Natural killer cell treated with Interleukin-12 subunit alpha and Interleukin-12 subunit beta and Interleukin-15 and Interleukin-18, amount 100 ng/mL, for 72 hours (primary cell): ENCODE measurements around the gene NDFIP2. TPM values are rescaled to one million over a fixed set of nuclear protein-coding genes. Genes with fewer than 3 reads are reported as not detected.
"Not testable (repeated sequence)": the region's sequence is repeated elsewhere in the genome, so short reads cannot be mapped to it uniquely, and the experiment has no call there.

Source experiments
- ATAC-seq, 2 donors: fragments of 150-1000 bp; cut with Tn5 transposase in 1 of 2; sonication (Bioruptor Pico), chemical (Tn5 transposase) in 1 of 2; 2 replicates each; pipeline ENCODE4 v1.10.0; 2021
- DNase-seq: peaks from one replicate; pipeline ENCODE4 v3.0.0; 2022; ENCODE audit warnings: low spot score
- H3K27ac Mint-ChIP-seq, 2 donors: 1 replicate in 1 of 2; 2 replicates in 1 of 2; pipeline ENCODE4 v1.8.0; 2022; ENCODE audit warnings: mixed read lengths in 2 of 2, mild to moderate bottlenecking in 1 of 2, moderate library complexity in 1 of 2
- H3K27me3 Mint-ChIP-seq, 2 donors: 1 replicate in 1 of 2; 2 replicates in 1 of 2; pipeline ENCODE4 v1.8.0; 2022; ENCODE audit warnings: mixed read lengths in 2 of 2
- H3K36me3 Mint-ChIP-seq: one replicate; pipeline ENCODE4 v1.8.0; 2022; ENCODE audit warnings: mixed read lengths
- H3K4me1 Mint-ChIP-seq, 2 donors: 1 replicate in 1 of 2; 2 replicates in 1 of 2; pipeline ENCODE4 v1.8.0; 2022; ENCODE audit warnings: low read depth in 2 of 2, mixed read lengths in 2 of 2, mild to moderate bottlenecking in 1 of 2
- H3K4me3 Mint-ChIP-seq: one replicate; pipeline ENCODE4 v1.8.0; 2022; ENCODE audit warnings: mixed read lengths
- H3K9me3 Mint-ChIP-seq: 2 replicates; pipeline ENCODE4 v1.8.0; 2022; ENCODE audit warnings: mixed read lengths
- total RNA-seq, 2 donors: library from RNA; stranded (reverse); gene quantifications; one replicate each; pipeline ENCODE4 v1.2.3, GENCODE V29; 2022

NDFIP2 gene
- total RNA-seq, 2 donors from 2014 or later, result 54.1 to 110 TPM

DNA sequence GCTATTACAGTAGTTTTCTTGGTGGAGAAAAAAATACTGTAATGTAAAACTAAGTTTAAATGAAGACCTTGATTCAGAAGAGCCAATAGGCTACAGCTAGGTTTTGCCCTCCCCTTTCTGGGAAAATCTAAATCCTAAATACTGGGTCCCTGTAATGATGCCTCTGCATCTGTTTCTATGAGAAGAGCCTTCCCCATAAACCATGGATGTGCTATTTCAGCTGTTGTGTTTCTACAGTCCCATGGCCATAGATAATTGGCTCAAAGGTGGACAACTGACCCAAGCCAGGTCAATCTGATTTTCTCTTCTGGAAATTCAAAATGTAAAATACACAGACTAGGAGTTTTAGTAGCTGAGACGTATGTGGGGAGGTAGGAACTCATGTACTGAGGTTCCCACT is 101.9 kb downstream of the NDFIP2 start:
- ATAC-seq (no peak), DNase-seq (no peak)
- Mint-ChIP-seq H3K27ac (no peak overlapping the region), H3K9me3 (no peaks in the 10 kb centered on the region), H3K36me3 (peaks cover 1% of the 10 kb centered on the region), H3K4me3 (no peak overlapping the region), H3K27me3 (no peaks in the 10 kb centered on the region), H3K4me1 (no peaks in the 10 kb centered on the region)

DNA sequence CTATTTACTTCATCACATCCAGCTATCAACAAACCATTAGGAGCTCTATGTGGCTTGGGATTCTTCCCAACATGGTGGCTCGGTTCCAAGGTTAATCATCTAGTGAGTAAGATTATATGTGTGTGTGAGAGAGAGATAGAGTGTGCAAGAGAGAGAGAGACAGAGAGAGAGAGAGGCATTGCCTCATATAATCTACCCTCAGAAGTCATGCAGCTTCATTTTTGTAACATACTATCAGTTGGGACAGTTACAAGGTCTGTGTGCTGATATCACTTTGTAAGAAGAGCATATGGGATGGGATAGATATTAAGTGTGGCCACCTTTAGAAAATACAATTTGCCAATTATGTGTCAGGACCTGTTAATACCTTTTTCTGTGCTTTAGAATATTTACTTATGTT is 104.1 kb downstream of the NDFIP2 start:
- Mint-ChIP-seq H3K4me1 (no peaks in the 10 kb centered on the region), H3K4me3 (no peak overlapping the region), H3K27me3 (no peaks in the 10 kb centered on the region), H3K36me3 (no peaks in the 10 kb centered on the region), H3K27ac (no peak overlapping the region), H3K9me3 (peaks cover 4% of the 10 kb centered on the region)
- no peak for ATAC-seq
- DNase-seq, result no peak

DNA sequence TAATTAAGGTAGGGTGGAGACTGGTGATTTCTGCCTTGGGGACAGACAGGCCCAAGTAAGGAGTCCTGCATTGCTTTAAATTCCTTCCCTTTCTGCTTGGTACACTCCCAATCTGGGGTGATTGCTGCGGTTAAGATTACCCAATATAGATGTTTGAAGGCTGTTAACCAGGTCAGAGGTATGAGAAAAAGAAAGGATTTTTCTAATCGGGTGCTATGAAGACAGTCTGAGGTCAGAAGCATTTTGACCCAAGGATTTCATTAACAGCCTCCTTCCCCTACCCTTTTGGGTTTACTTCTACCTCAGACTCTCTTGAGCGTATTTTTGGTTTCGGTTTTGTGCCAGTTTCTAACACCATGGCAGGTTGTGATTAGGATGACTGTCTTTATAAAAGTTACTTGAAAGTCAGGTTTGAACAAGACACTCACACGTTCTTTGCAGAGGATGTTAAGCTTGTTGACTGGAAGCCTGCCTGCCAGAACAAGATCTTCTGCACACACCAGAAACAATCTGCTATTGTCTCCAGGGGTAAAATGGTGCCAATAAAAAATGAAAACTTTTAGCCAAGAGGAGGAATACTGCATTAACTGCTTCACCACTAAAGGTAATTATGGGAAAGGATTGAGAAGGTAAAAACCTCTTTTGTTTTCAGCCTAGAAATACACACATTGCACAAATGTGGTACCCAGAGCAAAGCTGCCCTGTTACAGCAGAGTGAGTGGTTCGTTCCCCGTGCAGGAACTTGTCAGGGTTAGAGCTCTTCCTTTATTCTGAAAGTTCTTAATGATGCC is 108.8 kb downstream of the NDFIP2 start:
- H3K4me3 Mint-ChIP-seq, result no peak overlapping the region
- no peak overlapping the region for H3K27ac Mint-ChIP-seq
- peaks cover 4% of the 10 kb centered on the region for H3K9me3 Mint-ChIP-seq
- no peaks in the 10 kb centered on the region for H3K27me3 Mint-ChIP-seq
- no peaks in the 10 kb centered on the region for H3K4me1 Mint-ChIP-seq
- H3K36me3 Mint-ChIP-seq, result no peaks in the 10 kb centered on the region
- ATAC-seq, result no peak
- no peak for DNase-seq

DNA sequence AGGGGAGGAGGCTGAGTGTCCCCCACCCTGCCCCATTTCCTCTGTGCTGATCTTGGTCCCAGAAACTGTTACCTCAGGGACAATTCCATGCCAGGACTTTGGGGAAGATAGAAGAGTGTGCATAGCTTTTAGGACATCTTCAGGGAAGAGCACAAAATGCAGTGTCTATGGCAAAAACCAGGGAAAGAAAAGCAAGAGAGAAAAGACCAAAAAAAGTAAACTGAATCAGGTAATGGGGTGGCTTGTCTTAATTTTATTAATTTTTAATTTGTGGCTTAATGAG is 109.4 kb downstream of the NDFIP2 start:
- no peak overlapping the region for H3K27ac Mint-ChIP-seq
- no peak for DNase-seq
- H3K9me3 Mint-ChIP-seq, result peaks cover 4% of the 10 kb centered on the region
- no peak overlapping the region for H3K4me3 Mint-ChIP-seq
- no peaks in the 10 kb centered on the region for H3K27me3 Mint-ChIP-seq
- H3K4me1 Mint-ChIP-seq, result no peaks in the 10 kb centered on the region
- H3K36me3 Mint-ChIP-seq, result no peaks in the 10 kb centered on the region
- ATAC-seq, result no peak

DNA sequence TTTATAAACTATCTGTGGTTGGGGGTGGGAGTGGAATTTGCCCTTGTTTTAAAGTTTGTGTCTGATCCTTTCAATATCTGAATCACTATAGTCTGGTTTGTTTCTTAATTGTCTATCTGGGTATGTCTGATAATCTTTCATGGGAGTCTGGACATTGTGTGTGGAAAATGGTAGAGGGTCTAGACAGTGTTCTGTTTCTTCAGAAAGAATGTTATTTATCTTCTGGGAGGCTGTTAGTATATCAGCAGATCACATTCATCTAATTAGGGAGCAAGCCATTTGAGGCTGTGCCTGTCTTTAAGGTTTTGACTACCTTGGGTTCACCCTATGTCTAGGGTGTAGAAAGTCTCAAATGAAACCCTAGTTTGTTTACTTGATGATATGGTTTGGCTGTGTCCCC is 110.5 kb downstream of the NDFIP2 start:
- H3K27ac Mint-ChIP-seq, result no peak overlapping the region
- no peaks in the 10 kb centered on the region for H3K4me1 Mint-ChIP-seq
- ATAC-seq (no peak), DNase-seq (no peak)
- H3K4me3 Mint-ChIP-seq, result no peak overlapping the region
- no peaks in the 10 kb centered on the region for H3K36me3 Mint-ChIP-seq
- H3K27me3 Mint-ChIP-seq, result no peaks in the 10 kb centered on the region
- peaks cover 4% of the 10 kb centered on the region for H3K9me3 Mint-ChIP-seq

DNA sequence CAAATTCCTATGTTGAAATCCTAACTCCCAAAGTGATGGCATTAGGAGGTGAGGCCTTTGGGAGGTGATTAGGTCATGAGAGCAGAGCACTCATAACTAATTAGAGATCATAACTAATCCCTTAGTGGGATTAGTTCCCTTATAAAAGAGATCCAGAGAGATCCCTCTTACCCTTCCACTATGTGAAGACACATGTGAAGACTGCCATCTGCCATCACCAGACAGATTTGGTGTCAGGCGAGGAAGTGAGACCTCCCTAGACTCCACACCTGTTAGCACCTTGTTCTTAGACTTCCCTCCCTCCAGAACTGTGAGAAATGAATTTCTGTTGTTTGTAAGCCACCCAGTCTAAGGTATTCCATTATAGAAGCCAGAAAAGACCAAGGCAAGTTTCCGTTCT is 112.2 kb downstream of the NDFIP2 start:
- ATAC-seq, result no peak
- no peak overlapping the region for H3K4me3 Mint-ChIP-seq

DNA sequence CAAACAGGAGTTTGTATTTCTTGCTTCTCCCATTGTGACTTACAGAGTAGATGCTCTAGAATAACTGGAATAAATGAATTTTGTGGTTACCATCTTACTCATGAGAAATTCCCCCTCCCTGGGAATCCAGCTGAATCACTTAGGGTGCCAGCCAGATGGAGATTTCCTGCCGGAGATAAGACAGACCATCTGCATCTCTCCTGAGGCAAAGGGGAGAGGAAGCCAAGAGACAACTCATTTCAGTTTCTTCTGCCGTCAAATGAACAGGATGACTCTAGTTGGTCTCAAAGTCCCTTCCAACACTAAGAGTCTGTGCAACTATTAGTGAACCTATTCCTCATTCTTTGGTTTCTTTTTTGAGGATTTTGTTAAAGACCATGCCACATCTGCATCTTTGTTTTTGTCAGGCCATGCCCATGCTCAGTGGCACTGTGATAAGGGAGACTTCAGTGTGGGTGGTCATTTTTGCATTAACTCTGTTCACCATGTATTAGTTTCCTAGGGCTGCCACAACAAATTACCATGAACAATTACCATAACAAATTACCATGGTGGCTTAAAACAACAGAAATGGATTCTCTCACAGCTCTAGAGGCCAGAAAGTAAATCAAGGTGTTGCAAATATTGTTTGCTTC is 112.8 kb downstream of the NDFIP2 start:
- Mint-ChIP-seq H3K36me3 (no peaks in the 10 kb centered on the region), H3K27me3 (no peaks in the 10 kb centered on the region), H3K4me1 (no peaks in the 10 kb centered on the region), H3K27ac (no peak overlapping the region), H3K9me3 (peaks cover under 1% of the 10 kb centered on the region), H3K4me3 (no peak overlapping the region)
- ATAC-seq (no peak), DNase-seq (no peak)

More for the DNA sequence above, 112.2 kb downstream of the NDFIP2 start:
- H3K27me3 Mint-ChIP-seq, result no peaks in the 10 kb centered on the region
- no peaks in the 10 kb centered on the region for H3K4me1 Mint-ChIP-seq
- no peak overlapping the region for H3K27ac Mint-ChIP-seq
- H3K9me3 Mint-ChIP-seq, result peaks cover 4% of the 10 kb centered on the region
- H3K36me3 Mint-ChIP-seq, result no peaks in the 10 kb centered on the region
- DNase-seq, result no peak

DNA sequence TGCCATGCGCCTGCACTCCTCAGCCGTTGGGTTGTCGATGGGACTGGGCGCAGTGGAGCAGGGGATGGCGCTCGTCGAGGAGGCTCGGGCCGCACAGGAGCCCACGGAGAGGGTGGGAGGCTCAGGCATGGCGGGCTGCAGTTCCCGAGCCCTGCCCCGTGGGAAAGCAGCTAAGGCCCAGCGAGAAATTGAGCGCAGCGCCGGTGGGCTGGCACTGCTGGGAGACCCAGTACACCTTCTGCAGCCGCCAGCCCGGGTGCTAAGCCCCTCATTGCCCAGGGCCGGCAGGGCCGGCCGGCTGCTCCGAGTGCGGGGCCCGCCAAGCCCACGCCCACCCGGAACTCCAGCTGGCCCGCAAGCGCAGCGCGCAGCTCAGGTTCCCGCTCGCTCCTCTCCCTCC is 119.2 kb downstream of the NDFIP2 start:
- H3K9me3 Mint-ChIP-seq, H3K4me3 Mint-ChIP-seq, ATAC-seq, H3K36me3 Mint-ChIP-seq, H3K27me3 Mint-ChIP-seq, H3K27ac Mint-ChIP-seq, DNase-seq, H3K4me1 Mint-ChIP-seq: not testable (repeated sequence)

DNA sequence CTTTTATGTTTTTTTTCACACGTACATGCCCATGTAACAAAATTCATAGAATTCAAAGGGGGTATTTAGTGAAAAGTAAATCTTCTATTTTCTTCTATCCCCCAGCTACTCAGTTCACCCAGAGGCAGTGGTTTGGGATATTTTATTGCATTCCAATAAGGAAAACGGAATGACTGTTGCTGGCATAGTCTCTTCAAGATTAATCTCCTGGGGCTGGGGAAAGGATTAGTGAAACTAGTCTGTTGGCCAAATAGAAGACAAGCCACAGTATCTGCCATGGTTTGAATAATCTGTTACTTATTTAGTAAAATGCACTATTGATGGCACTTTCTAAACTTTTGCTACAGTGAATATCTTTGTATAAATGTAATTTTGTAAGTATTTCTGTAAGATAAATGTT is 122.0 kb downstream of the NDFIP2 start:
- Mint-ChIP-seq H3K4me1 (no peaks in the 10 kb centered on the region), H3K9me3 (no peaks in the 10 kb centered on the region), H3K27me3 (no peaks in the 10 kb centered on the region), H3K27ac (no peak overlapping the region), H3K4me3 (no peak overlapping the region), H3K36me3 (no peaks in the 10 kb centered on the region)
- no peak for ATAC-seq
- DNase-seq, result no peak

DNA sequence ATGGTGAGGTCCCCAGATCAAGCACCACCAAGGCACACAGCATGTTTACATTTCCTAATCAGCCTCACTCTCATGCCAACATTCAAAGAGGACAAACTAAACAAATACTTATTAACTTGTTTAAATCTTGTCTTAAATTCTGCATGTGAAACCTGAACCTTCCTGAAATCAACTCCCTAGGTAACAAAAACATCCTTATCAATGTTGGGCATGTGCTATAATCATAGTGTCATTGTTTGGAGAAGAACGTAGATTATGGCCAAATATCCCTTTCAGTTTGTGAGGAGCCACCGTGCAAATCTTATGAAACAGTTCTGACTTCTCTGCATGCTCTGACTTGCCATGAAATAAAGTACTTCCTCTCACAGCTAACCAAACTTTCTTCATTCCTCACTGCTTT is 123.8 kb downstream of the NDFIP2 start:
- Mint-ChIP-seq H3K27me3 (no peaks in the 10 kb centered on the region), H3K4me1 (no peaks in the 10 kb centered on the region), H3K36me3 (no peaks in the 10 kb centered on the region), H3K4me3 (no peak overlapping the region), H3K9me3 (no peaks in the 10 kb centered on the region), H3K27ac (no peak overlapping the region)
- ATAC-seq (no peak), DNase-seq (no peak)

Other genes with a start within 250 kb of the NDFIP2 start
- 10 to 100 TPM; 50.1 to 79.4 TPM for gene RBM26, start 74.9 kb upstream of the NDFIP2 start, total RNA-seq